Body of pancreas (tissue), 4 donors: ENCODE data around the gene A2M. TPM values are rescaled to one million over a fixed set of nuclear protein-coding genes. Genes with fewer than 3 reads are reported as not detected.
"Not testable (repeated sequence)": the region's sequence is repeated elsewhere in the genome, so short reads cannot be mapped to it uniquely, and the experiment has no call there.

ENCODE experiments used
- ATAC-seq: fragments of 150-250 bp; one replicate; pipeline ENCODE4 v1.9.1; 2016
- DNase-seq, 4 donors: peaks; one replicate each; pipeline ENCODE4 v3.0.0-alpha.2; 2019
- H3K27ac ChIP-seq, 4 donors: fragments of 200-600 bp; sonication (generic); 1 replicate in 3 of 4; 2 replicates in 1 of 4; pipeline versions ENCODE4 v1.5.1 to v1.6.1; 2016 to 2019; ENCODE audit warnings: mild to moderate bottlenecking in 1 of 4, mixed read lengths in 1 of 4, moderate library complexity in 1 of 4
- H3K27me3 ChIP-seq, 2 donors: fragments of 200-600 bp; sonication (generic); one replicate each; pipeline ENCODE4 v1.6.0; 2016; ENCODE audit warnings: mild to moderate bottlenecking in 1 of 2
- H3K36me3 ChIP-seq, 2 donors: fragments of 200-600 bp; sonication (generic); replicated peaks in 1 of 2; 2 replicates each; pipeline ENCODE4 v1.5.1; 2016; ENCODE audit warnings: low read depth in 2 of 2; ENCODE audit not compliant: insufficient read depth in 1 of 2
- H3K4me1 ChIP-seq: fragments of 200-600 bp; sonication (generic); one replicate; pipeline ENCODE4 v1.6.0; 2016
- H3K4me3 ChIP-seq, 2 donors: fragments of 200-600 bp; sonication (generic); 1 replicate in 1 of 2; 2 replicates in 1 of 2; pipeline ENCODE4 v1.5.1; 2016 to 2019
- H3K9me3 ChIP-seq, 3 donors: fragments of 200-600 bp; sonication (generic); 1 replicate in 2 of 3; 2 replicates in 1 of 3; pipeline ENCODE4 v1.5.1; 2016
- CTCF ChIP-seq, 7 experiments: fragments of 450-650 bp in 4 of 7; fragments of 200-600 bp in 3 of 7; sonication (generic) in 3 of 7; IDR thresholded peaks; one replicate each; pipeline ENCODE4 v1.5.1; 2016 to 2019; ENCODE audit warnings: antibody characterized with exemption in 7 of 7
- POLR2A ChIP-seq, 3 donors: fragments of 450-650 bp; IDR thresholded peaks; one replicate each; pipeline ENCODE4 v1.6.1; 2016; ENCODE audit warnings: antibody characterized with exemption in 3 of 3, mild to moderate bottlenecking in 2 of 3
- WGBS, 2 donors: methylation state at CpG; one replicate each; pipeline ENCODE4 v1.1.5; 2017; 5-methylcytosine and 5-hydroxymethylcytosine counted together
- intact Hi-C: fragments of 100-400 bp; cut with DNase I; formaldehyde crosslinking; loops from one replicate; pipeline ENCODE4 v1.15.1; 2023
- total RNA-seq, 2 donors: library from RNA; depleted of rRNA; stranded (reverse); fragments of >200 nt; gene quantifications; one replicate each; pipeline ENCODE4 v1.1.0, GENCODE V29; 2016

The A2M gene
- total RNA-seq, 2 donors from 2014 or later: 97.3 to 102 TPM

GRCh38 chr12:9148926-9149325 is 33.2 kb upstream of the A2M start:
- no peak for TF ChIP-seq POLR2A (IDR thresholded peaks at IDR 0.05)
- TF ChIP-seq CTCF (IDR thresholded peaks at IDR 0.05): no peak
- DNase-seq (no peak), ATAC-seq (no peak)
- Histone ChIP-seq H3K27me3 (no peaks in the 10 kb centered on the region), H3K36me3 (no peaks in the 10 kb centered on the region), H3K9me3 (peaks cover 0 to 13% (median 0%) of the 10 kb centered on the region in 3 donors), H3K27ac (no peak overlapping the region), H3K4me3 (no peak overlapping the region), H3K4me1 (no peaks in the 10 kb centered on the region)
- 48 to 49% methylated on average over 2 of the region's 2 CpGs for WGBS, 2 donors
- intact Hi-C loops: no loop called here

DNA sequence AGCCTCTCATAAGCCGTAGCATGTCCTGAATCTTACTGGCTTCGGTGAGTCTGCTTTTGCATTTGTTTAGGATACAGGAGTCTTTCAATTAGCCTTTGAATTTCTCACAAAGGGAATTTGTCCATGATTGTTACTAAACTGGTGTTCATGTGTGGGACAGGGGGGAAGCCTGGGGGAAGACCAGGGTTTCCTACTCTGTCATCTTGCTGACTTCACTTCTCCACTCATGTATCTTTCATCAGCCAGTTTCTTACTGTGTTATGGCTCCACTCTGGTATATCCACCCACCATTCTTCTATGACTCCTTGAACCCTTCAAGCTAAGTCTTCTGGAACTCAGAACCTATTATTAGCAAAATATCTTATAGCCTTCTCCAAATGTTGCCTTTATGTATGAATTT is 31.7 kb upstream of the A2M start:
- intact Hi-C loops: no loop called here
- H3K4me1 ChIP-seq: no peaks in the 10 kb centered on the region
- 92% methylated on average over 2 of the region's 2 CpGs for WGBS, 2 donors
- H3K36me3 ChIP-seq: no peaks in the 10 kb centered on the region
- DNase-seq (no peak), ATAC-seq (no peak)
- TF ChIP-seq CTCF (IDR thresholded peaks at IDR 0.05) (no peak), POLR2A (IDR thresholded peaks at IDR 0.05) (no peak)
- no peak overlapping the region for H3K4me3 ChIP-seq
- H3K27ac ChIP-seq: no peak overlapping the region
- no peaks in the 10 kb centered on the region for H3K27me3 ChIP-seq
- peaks cover 0 to 15% (median 0%) of the 10 kb centered on the region in 3 donors for H3K9me3 ChIP-seq

- no peak overlapping the region for H3K27ac ChIP-seq
- no peak for TF ChIP-seq POLR2A (IDR thresholded peaks at IDR 0.05)
- no peak for TF ChIP-seq CTCF (IDR thresholded peaks at IDR 0.05)
- WGBS, 2 donors: 72 to 75% methylated on average over 4 of the region's 4 CpGs
- intact Hi-C loops: no loop called here
- H3K4me3 ChIP-seq: no peak overlapping the region
- DNase-seq: no peak
- ATAC-seq: no peak
- no peaks in the 10 kb centered on the region for H3K4me1 ChIP-seq
- no peaks in the 10 kb centered on the region for H3K27me3 ChIP-seq
- no peaks in the 10 kb centered on the region for H3K36me3 ChIP-seq
- peaks cover 0 to 15% (median 0%) of the 10 kb centered on the region in 3 donors for H3K9me3 ChIP-seq
These were observed 29.0 kb upstream of the A2M start for GRCh38 chr12:9144730-9145106.

- H3K4me3 ChIP-seq: no peak overlapping the region
- DNase-seq (no peak), ATAC-seq (no peak)
- H3K27me3 ChIP-seq: no peaks in the 10 kb centered on the region
- WGBS, 2 donors: 88 to 94% methylated on average over 3 of the region's 3 CpGs
- no peaks in the 10 kb centered on the region for H3K36me3 ChIP-seq
- TF ChIP-seq POLR2A (IDR thresholded peaks at IDR 0.05): no peak
- no peak for TF ChIP-seq CTCF (IDR thresholded peaks at IDR 0.05)
- H3K4me1 ChIP-seq: no peaks in the 10 kb centered on the region
- H3K9me3 ChIP-seq: peaks cover 0 to 15% (median 0%) of the 10 kb centered on the region in 3 donors
- H3K27ac ChIP-seq: no peak overlapping the region
- intact Hi-C loops: no loop called here
These were observed 28.4 kb upstream of the A2M start for GRCh38 chr12:9143929-9144729.

GRCh38 chr12:9143137-9143536 is 27.4 kb upstream of the A2M start:
- Histone ChIP-seq H3K4me3 (no peak overlapping the region), H3K36me3 (no peaks in the 10 kb centered on the region), H3K27me3 (no peaks in the 10 kb centered on the region), H3K9me3 (peaks cover 0 to 15% (median 0%) of the 10 kb centered on the region in 3 donors), H3K4me1 (no peaks in the 10 kb centered on the region), H3K27ac (no peak overlapping the region)
- 46 to 59% methylated on average over 2 of the region's 2 CpGs for WGBS, 2 donors
- DNase-seq (no peak), ATAC-seq (no peak)
- intact Hi-C loops: no loop called here
- no peak for TF ChIP-seq CTCF (IDR thresholded peaks at IDR 0.05)
- no peak for TF ChIP-seq POLR2A (IDR thresholded peaks at IDR 0.05)

GRCh38 chr12:9139588-9140290 is 24.0 kb upstream of the A2M start:
- H3K9me3 ChIP-seq, intact Hi-C loops: not testable (repeated sequence)

More at GRCh38 chr12:9139588-9140290, 24.0 kb upstream of the A2M start:
- not testable (repeated sequence) for H3K27me3 ChIP-seq, H3K4me3 ChIP-seq, H3K36me3 ChIP-seq, DNase-seq, H3K27ac ChIP-seq, ATAC-seq
- 62 to 66% methylated on average over 2 of the region's 2 CpGs for WGBS, 2 donors
- H3K4me1 ChIP-seq: peaks cover 11% of the 10 kb centered on the region
